Testis (tissue), 3 donors: ENCODE measurements around the gene BAZ1A. TPM values are rescaled to one million over a fixed set of nuclear protein-coding genes. Genes with fewer than 3 reads are reported as not detected.

Source experiments
- DNase-seq: peaks from one replicate; pipeline ENCODE4 v3.0.0-alpha.2; 2019
- H3K27ac ChIP-seq, 2 donors: fragments of 200-600 bp; sonication (generic); one replicate each; pipeline ENCODE4 v1.5.1; 2019
- H3K27me3 ChIP-seq: fragments of 200-600 bp; sonication (generic); one replicate; pipeline ENCODE4 v1.5.1; 2019
- H3K36me3 ChIP-seq: fragments of 200-600 bp; sonication (generic); one replicate; pipeline ENCODE4 v1.5.1; 2017; ENCODE audit warnings: low read depth; ENCODE audit errors: missing control alignments
- H3K4me1 ChIP-seq: fragments of 200-600 bp; sonication (generic); one replicate; pipeline ENCODE4 v1.5.1; 2019
- H3K4me3 ChIP-seq, 2 donors: fragments of 200-600 bp; sonication (generic); one replicate each; pipeline ENCODE4 v1.5.1; 2017 to 2019
- H3K9me3 ChIP-seq: fragments of 200-600 bp; sonication (generic); one replicate; pipeline ENCODE4 v1.5.1; 2017
- CTCF ChIP-seq, 3 experiments: fragments of 450-650 bp in 2 of 3; fragments of 200-600 bp in 1 of 3; sonication (generic) in 1 of 3; IDR thresholded peaks; one replicate each; pipeline ENCODE4 v1.5.1; 2016 to 2019; ENCODE audit warnings: antibody characterized with exemption in 3 of 3, mild to moderate bottlenecking in 2 of 3, moderate library complexity in 1 of 3
- POLR2A ChIP-seq: fragments of 450-650 bp; IDR thresholded peaks from one replicate; pipeline ENCODE4 v1.6.1; 2017; ENCODE audit warnings: antibody characterized with exemption, mild to moderate bottlenecking, moderate library complexity
- WGBS, 2 donors: methylation state at CpG; one replicate each; pipeline ENCODE4 v1.1.5; 2018; 5-methylcytosine and 5-hydroxymethylcytosine counted together
- intact Hi-C: fragments of 100-400 bp; cut with DNase I; formaldehyde crosslinking; loops from one replicate; pipeline ENCODE4 v1.15.1; 2023; ENCODE audit warnings: low total_unique reads
- polyA plus RNA-seq: library from polyadenylated mRNA; stranded (reverse); fragments of 350-450 nt; fragmentation: Illumina TruSeq; extraction: RNeasy Lipid Tissue Mini Kit (QIAGEN cat#74804); gene quantifications from one replicate; pipeline ENCODE4 v1.2.3, GENCODE V29; 2014; ENCODE audit warnings: low read depth, low replicate concordance; ENCODE audit not compliant: insufficient read depth
- total RNA-seq, 2 donors: library from RNA; depleted of rRNA; stranded (reverse); fragments of >200 nt; gene quantifications; one replicate each; pipeline ENCODE4 v1.2.3, GENCODE V29; 2016

The BAZ1A gene
- total and polyA plus RNA-seq, 3 donors from 2014 or later = 33.9 to 78.2 (median 63.1) TPM

GRCh38 chr14:34797747-34798583, 77.2 kb downstream of the BAZ1A start:
- no peak for DNase-seq
- WGBS, 2 donors = 87 to 96% methylated on average over 14 to 24 of the region's 24 CpGs
- intact Hi-C loops = no loop called here

GRCh38 chr14:34796902-34797301, 78.3 kb downstream of the BAZ1A start:
- Histone ChIP-seq H3K4me1 (no peaks in the 10 kb centered on the region), H3K36me3 (peaks cover 6% of the 10 kb centered on the region), H3K9me3 (no peaks in the 10 kb centered on the region), H3K27ac (no peak overlapping the region), H3K27me3 (no peaks in the 10 kb centered on the region), H3K4me3 (no peak overlapping the region)
- 95 to 100% methylated on average over 1 of the region's 1 CpG for WGBS, 2 donors
- DNase-seq = no peak
- intact Hi-C loops = no loop called here
- no peak for TF ChIP-seq CTCF (IDR thresholded peaks at IDR 0.05)
- TF ChIP-seq POLR2A = no peak

More at GRCh38 chr14:34797747-34798583, 77.2 kb downstream of the BAZ1A start:
- Histone ChIP-seq H3K4me3 (no peak overlapping the region), H3K27me3 (no peaks in the 10 kb centered on the region), H3K36me3 (peaks cover 6% of the 10 kb centered on the region), H3K4me1 (no peaks in the 10 kb centered on the region), H3K9me3 (no peaks in the 10 kb centered on the region), H3K27ac (no peak overlapping the region)
- TF ChIP-seq CTCF (IDR thresholded peaks at IDR 0.05) (no peak), POLR2A (no peak)

GRCh38 chr14:34794941-34795340, 80.2 kb downstream of the BAZ1A start:
- intact Hi-C loops = no loop called here
- Histone ChIP-seq H3K27me3 (no peaks in the 10 kb centered on the region), H3K4me3 (no peak overlapping the region), H3K9me3 (no peaks in the 10 kb centered on the region), H3K4me1 (no peaks in the 10 kb centered on the region), H3K27ac (no peak overlapping the region), H3K36me3 (peaks cover 2% of the 10 kb centered on the region)
- 48 to 50% methylated on average over 1 of the region's 1 CpG for WGBS, 2 donors
- DNase-seq = no peak
- TF ChIP-seq POLR2A = no peak
- TF ChIP-seq CTCF (IDR thresholded peaks at IDR 0.05) = no peak

- intact Hi-C loops = no loop called here
- H3K27me3 ChIP-seq = no peaks in the 10 kb centered on the region
- H3K4me3 ChIP-seq = no peak overlapping the region
- H3K4me1 ChIP-seq = no peaks in the 10 kb centered on the region
- 84 to 85% methylated on average over 2 of the region's 2 CpGs for WGBS, 2 donors
- no peak for DNase-seq
- H3K27ac ChIP-seq = no peak overlapping the region
- no peak for TF ChIP-seq CTCF (IDR thresholded peaks at IDR 0.05)
- no peak for TF ChIP-seq POLR2A
- no peaks in the 10 kb centered on the region for H3K36me3 ChIP-seq
- no peaks in the 10 kb centered on the region for H3K9me3 ChIP-seq
These were observed 80.9 kb downstream of the BAZ1A start for GRCh38 chr14:34794217-34794616.

GRCh38 chr14:34792598-34792997, 82.6 kb downstream of the BAZ1A start:
- WGBS, 2 donors = 88 to 93% methylated on average over 1 of the region's 1 CpG
- intact Hi-C loops = no loop called here
- no peaks in the 10 kb centered on the region for H3K36me3 ChIP-seq

More at GRCh38 chr14:34792598-34792997, 82.6 kb downstream of the BAZ1A start:
- H3K4me3 ChIP-seq = no peak overlapping the region
- no peaks in the 10 kb centered on the region for H3K27me3 ChIP-seq
- TF ChIP-seq CTCF (IDR thresholded peaks at IDR 0.05) (no peak), POLR2A (no peak)
- no peak overlapping the region for H3K27ac ChIP-seq
- DNase-seq = no peak
- no peaks in the 10 kb centered on the region for H3K4me1 ChIP-seq
- H3K9me3 ChIP-seq = no peaks in the 10 kb centered on the region
